Dendritic cell treated with granulocyte-macrophage colony-stimulating factor and Interleukin-4, amounts not matched to agents 40 ng/mL and 50 ng/mL, for 4 days (primary cell): Measurements from ENCODE around the gene POT1.

ENCODE experiments used
- H3K27ac Mint-ChIP-seq: one replicate; pipeline ENCODE4 v1.8.0; 2022; ENCODE audit warnings: mild to moderate bottlenecking, mixed read lengths
- H3K27me3 Mint-ChIP-seq: one replicate; pipeline ENCODE4 v1.8.0; 2022; ENCODE audit warnings: mild to moderate bottlenecking, mixed read lengths
- H3K36me3 Mint-ChIP-seq: one replicate; pipeline ENCODE4 v1.8.0; 2022; ENCODE audit warnings: low read depth, mixed read lengths
- H3K4me1 Mint-ChIP-seq: one replicate; pipeline ENCODE4 v1.8.0; 2022; ENCODE audit warnings: low read depth, mixed read lengths
- H3K4me3 Mint-ChIP-seq: one replicate; pipeline ENCODE4 v1.8.0; 2022; ENCODE audit warnings: mild to moderate bottlenecking, moderate library complexity, mixed read lengths
- H3K9me3 Mint-ChIP-seq: one replicate; pipeline ENCODE4 v1.8.0; 2022; ENCODE audit warnings: mixed read lengths
- intact Hi-C: fragments of 100-400 bp; cut with micrococcal nuclease; formaldehyde crosslinking; loops from one replicate; pipeline ENCODE4 v1.15.0; 2022

The POT1 gene

GRCh38 chr7:124812764-124813163 lies 116.9 kb downstream of the POT1 start:
- Mint-ChIP-seq H3K27ac (no peak overlapping the region), H3K36me3 (no peaks in the 10 kb centered on the region), H3K9me3 (no peaks in the 10 kb centered on the region), H3K4me1 (no peaks in the 10 kb centered on the region), H3K27me3 (peaks cover 1% of the 10 kb centered on the region), H3K4me3 (no peak overlapping the region)
- intact Hi-C loops, result no loop called here

DNA sequence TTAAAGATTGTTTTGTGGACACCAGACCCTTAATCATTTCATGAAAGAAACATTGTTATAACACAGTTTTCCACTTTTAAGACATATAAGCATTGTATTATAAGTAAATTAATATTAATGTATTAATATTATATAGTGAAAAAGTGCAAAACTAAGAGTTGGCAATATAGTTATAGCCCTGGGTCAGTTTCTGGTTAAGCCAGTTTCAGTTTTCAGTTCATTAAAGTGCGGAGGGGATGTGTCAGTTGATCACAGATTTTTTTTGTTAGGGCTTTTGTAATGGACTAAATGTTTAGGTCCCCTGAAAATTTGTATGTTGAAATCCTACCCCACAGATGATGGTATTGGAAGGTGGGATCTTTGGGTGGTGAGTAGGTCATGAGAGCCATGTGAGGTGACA lies 118.3 kb downstream of the POT1 start:
- Mint-ChIP-seq H3K27me3 (peaks cover 1% of the 10 kb centered on the region), H3K36me3 (no peaks in the 10 kb centered on the region), H3K4me3 (no peak overlapping the region), H3K9me3 (no peaks in the 10 kb centered on the region), H3K27ac (no peak overlapping the region), H3K4me1 (no peaks in the 10 kb centered on the region)
- intact Hi-C loops, result no loop called here

DNA sequence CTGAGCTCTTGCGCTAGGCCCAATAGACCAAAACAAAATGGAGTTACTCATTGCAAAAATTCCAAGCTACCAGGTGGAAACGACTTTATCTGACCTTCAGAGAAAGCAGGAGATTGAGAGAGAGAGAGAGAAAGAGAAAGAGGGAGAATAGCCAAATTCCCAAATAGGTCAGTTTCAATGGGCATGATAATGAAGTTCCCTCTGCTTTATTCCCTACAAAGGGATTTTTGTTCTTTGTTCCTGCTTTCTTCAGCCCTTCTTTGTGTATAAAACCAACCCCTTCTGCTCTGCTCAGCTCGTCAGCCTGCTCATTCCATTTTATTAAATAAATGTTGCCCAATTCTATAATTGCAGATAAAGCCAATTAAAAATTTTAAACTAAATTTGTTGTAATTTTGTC lies 119.0 kb downstream of the POT1 start:
- no peak overlapping the region for H3K4me3 Mint-ChIP-seq
- intact Hi-C loops, result no loop called here

GRCh38 chr7:124808206-124808605 lies 121.4 kb downstream of the POT1 start:
- Mint-ChIP-seq H3K4me3 (no peak overlapping the region), H3K4me1 (no peaks in the 10 kb centered on the region), H3K9me3 (no peaks in the 10 kb centered on the region), H3K27me3 (peaks cover 1% of the 10 kb centered on the region), H3K36me3 (no peaks in the 10 kb centered on the region), H3K27ac (no peak overlapping the region)
- intact Hi-C loops, result no loop called here

More for the DNA sequence above, 119.0 kb downstream of the POT1 start:
- H3K4me1 Mint-ChIP-seq, result no peaks in the 10 kb centered on the region
- H3K9me3 Mint-ChIP-seq, result no peaks in the 10 kb centered on the region
- H3K27me3 Mint-ChIP-seq, result peaks cover 1% of the 10 kb centered on the region
- H3K27ac Mint-ChIP-seq, result no peak overlapping the region
- no peaks in the 10 kb centered on the region for H3K36me3 Mint-ChIP-seq

GRCh38 chr7:124801330-124801895 lies 128.2 kb downstream of the POT1 start:
- no peaks in the 10 kb centered on the region for H3K36me3 Mint-ChIP-seq
- H3K9me3 Mint-ChIP-seq, result no peaks in the 10 kb centered on the region
- intact Hi-C loops, result no loop called here
- H3K27me3 Mint-ChIP-seq, result peaks cover 1% of the 10 kb centered on the region
- no peaks in the 10 kb centered on the region for H3K4me1 Mint-ChIP-seq
- H3K4me3 Mint-ChIP-seq, result no peak overlapping the region
- H3K27ac Mint-ChIP-seq, result no peak overlapping the region

DNA sequence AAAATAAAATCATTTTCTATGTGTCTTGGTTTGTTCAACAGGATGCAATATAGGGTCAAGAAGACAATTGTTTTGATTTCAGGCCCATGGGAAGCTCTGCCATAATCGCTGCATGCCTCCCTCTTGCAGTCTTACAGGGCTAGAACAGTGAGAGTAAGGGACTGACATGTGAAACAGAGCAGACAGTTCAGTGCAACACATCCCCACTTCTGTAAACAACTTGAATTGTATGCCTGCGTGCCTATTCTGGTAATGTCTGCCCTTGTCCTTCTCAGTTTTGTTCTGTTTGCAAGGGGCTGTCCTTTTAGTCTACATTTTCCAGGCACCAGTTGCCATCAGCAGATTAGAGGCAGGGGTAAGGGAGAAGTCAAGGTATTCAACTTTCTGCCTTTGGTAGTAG lies 129.2 kb downstream of the POT1 start:
- H3K9me3 Mint-ChIP-seq, result no peaks in the 10 kb centered on the region
- no peaks in the 10 kb centered on the region for H3K36me3 Mint-ChIP-seq
- no peaks in the 10 kb centered on the region for H3K4me1 Mint-ChIP-seq
- H3K4me3 Mint-ChIP-seq, result no peak overlapping the region
- intact Hi-C loops, result no loop called here
- H3K27ac Mint-ChIP-seq, result no peak overlapping the region
- H3K27me3 Mint-ChIP-seq, result peaks cover 1% of the 10 kb centered on the region

GRCh38 chr7:124799448-124799847 lies 130.2 kb downstream of the POT1 start:
- no peaks in the 10 kb centered on the region for H3K36me3 Mint-ChIP-seq
- H3K27me3 Mint-ChIP-seq, result peaks cover 1% of the 10 kb centered on the region
- intact Hi-C loops, result no loop called here
- no peaks in the 10 kb centered on the region for H3K4me1 Mint-ChIP-seq
- no peaks in the 10 kb centered on the region for H3K9me3 Mint-ChIP-seq
- no peak overlapping the region for H3K4me3 Mint-ChIP-seq
- H3K27ac Mint-ChIP-seq, result no peak overlapping the region

- H3K4me1 Mint-ChIP-seq, result no peaks in the 10 kb centered on the region
- no peak overlapping the region for H3K27ac Mint-ChIP-seq
- H3K27me3 Mint-ChIP-seq, result peaks cover 1% of the 10 kb centered on the region
- H3K9me3 Mint-ChIP-seq, result no peaks in the 10 kb centered on the region
- H3K36me3 Mint-ChIP-seq, result no peaks in the 10 kb centered on the region
- no peak overlapping the region for H3K4me3 Mint-ChIP-seq
- intact Hi-C loops, result no loop called here
Measured at GRCh38 chr7:124796771-124797170, 132.9 kb downstream of the POT1 start.

DNA sequence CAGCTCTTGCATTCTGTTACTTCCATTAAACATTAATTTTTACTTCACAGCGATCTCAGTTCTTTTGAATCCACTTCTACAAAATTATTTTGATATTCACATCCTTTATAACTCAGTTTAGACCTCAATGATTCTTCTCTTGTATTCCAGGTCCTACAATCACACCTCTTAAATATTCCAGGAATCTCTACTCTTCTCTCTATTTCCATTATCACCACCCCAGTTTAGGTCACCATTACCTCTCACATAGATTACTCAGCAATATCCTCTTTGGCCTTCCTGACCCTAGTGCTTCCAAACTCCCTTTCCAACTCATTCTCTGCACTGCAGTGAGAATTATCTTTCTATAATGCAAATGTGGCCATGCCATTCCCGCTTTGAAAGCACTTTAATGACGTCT lies 136.9 kb downstream of the POT1 start:
- no peak overlapping the region for H3K4me3 Mint-ChIP-seq
- no peak overlapping the region for H3K27ac Mint-ChIP-seq

GRCh38 chr7:124792002-124792401 lies 137.6 kb downstream of the POT1 start:
- no peak overlapping the region for H3K27ac Mint-ChIP-seq
- no peaks in the 10 kb centered on the region for H3K4me1 Mint-ChIP-seq
- H3K4me3 Mint-ChIP-seq, result no peak overlapping the region
- intact Hi-C loops, result no loop called here
- H3K9me3 Mint-ChIP-seq, result no peaks in the 10 kb centered on the region
- no peaks in the 10 kb centered on the region for H3K36me3 Mint-ChIP-seq
- peaks cover 3% of the 10 kb centered on the region for H3K27me3 Mint-ChIP-seq

More for the DNA sequence above, 136.9 kb downstream of the POT1 start:
- Mint-ChIP-seq H3K9me3 (no peaks in the 10 kb centered on the region), H3K36me3 (no peaks in the 10 kb centered on the region), H3K27me3 (peaks cover 3% of the 10 kb centered on the region), H3K4me1 (no peaks in the 10 kb centered on the region)
- intact Hi-C loops, result no loop called here

GRCh38 chr7:124791426-124791825 lies 138.2 kb downstream of the POT1 start:
- intact Hi-C loops, result no loop called here
- H3K27ac Mint-ChIP-seq, result no peak overlapping the region
- H3K4me3 Mint-ChIP-seq, result no peak overlapping the region
- H3K4me1 Mint-ChIP-seq, result no peaks in the 10 kb centered on the region
- H3K36me3 Mint-ChIP-seq, result no peaks in the 10 kb centered on the region
- H3K9me3 Mint-ChIP-seq, result no peaks in the 10 kb centered on the region
- peaks cover 3% of the 10 kb centered on the region for H3K27me3 Mint-ChIP-seq

- Mint-ChIP-seq H3K27me3 (peaks cover 3% of the 10 kb centered on the region), H3K27ac (no peak overlapping the region), H3K36me3 (no peaks in the 10 kb centered on the region), H3K4me3 (no peak overlapping the region), H3K9me3 (no peaks in the 10 kb centered on the region), H3K4me1 (no peaks in the 10 kb centered on the region)
- intact Hi-C loops, result no loop called here
Measured at GRCh38 chr7:124790645-124791044, 139.0 kb downstream of the POT1 start.

- H3K9me3 Mint-ChIP-seq, result no peaks in the 10 kb centered on the region
- no peaks in the 10 kb centered on the region for H3K36me3 Mint-ChIP-seq
- H3K4me1 Mint-ChIP-seq, result no peaks in the 10 kb centered on the region
- intact Hi-C loops, result loop anchor here (10.0 kb wide), 1 partner anchor 991 kb away; no protein-coding TSS in a partner anchor
- H3K27ac Mint-ChIP-seq, result no peak overlapping the region
- H3K27me3 Mint-ChIP-seq, result peaks cover 2% of the 10 kb centered on the region
- no peak overlapping the region for H3K4me3 Mint-ChIP-seq
Measured at GRCh38 chr7:124785994-124786393, 143.6 kb downstream of the POT1 start.

- H3K4me3 Mint-ChIP-seq, result no peak overlapping the region
- H3K27ac Mint-ChIP-seq, result no peak overlapping the region
- intact Hi-C loops, result loop anchor here (10.0 kb wide), 1 partner anchor 990 kb away; no protein-coding TSS in a partner anchor
- no peaks in the 10 kb centered on the region for H3K9me3 Mint-ChIP-seq
- no peaks in the 10 kb centered on the region for H3K27me3 Mint-ChIP-seq
- no peaks in the 10 kb centered on the region for H3K4me1 Mint-ChIP-seq
- H3K36me3 Mint-ChIP-seq, result no peaks in the 10 kb centered on the region
Measured at GRCh38 chr7:124784879-124785818, 144.5 kb downstream of the POT1 start.
